Glomerular endothelial cell (primary cell): ENCODE results near the gene IFNA14. TPM values are rescaled to one million over a fixed set of nuclear protein-coding genes. Genes with fewer than 3 reads are reported as not detected.
"Not testable (repeated sequence)": the region's sequence is repeated elsewhere in the genome, so short reads cannot be mapped to it uniquely, and the experiment has no call there.

Source experiments
- DNase-seq: peaks from one replicate; pipeline ENCODE4 v3.0.0-alpha.2; 2011; ENCODE audit warnings: low read depth, low spot score; ENCODE audit errors: extremely low read depth
- total RNA-seq: library from RNA; depleted of rRNA; stranded (reverse); fragments of >200 nt; gene quantifications from 2 replicates; pipeline ENCODE4 v1.2.3, GENCODE V29; 2015

IFNA14 gene
- total RNA-seq, 1 donor from 2014 or later = not detected

- DNase-seq = not testable (repeated sequence)
Observed at GRCh38 chr9:21217211-21217610, 22.6 kb downstream of the IFNA14 start, which contains the start of gene IFNA16. Gene IFNA16 (minus strand): TSS chr9:21217311. CDS start chr9:21217305, 6 bp downstream.

- not testable (repeated sequence) for DNase-seq
Observed at GRCh38 chr9:21213411-21214326, 26.1 kb downstream of the IFNA14 start.

- not testable (repeated sequence) for DNase-seq
Observed at GRCh38 chr9:21212160-21212559, 27.6 kb downstream of the IFNA14 start.

- DNase-seq = not testable (repeated sequence)
Observed at GRCh38 chr9:21210782-21211181, 29.0 kb downstream of the IFNA14 start.

GRCh38 chr9:21210311-21210710, 29.5 kb downstream of the IFNA14 start:
- no peak for DNase-seq

- not testable (repeated sequence) for DNase-seq
Observed at GRCh38 chr9:21207043-21207442, 32.8 kb downstream of the IFNA14 start, which contains the start of gene IFNA10. Gene IFNA10 (minus strand): TSS chr9:21207143. CDS start chr9:21207097, 46 bp downstream.

- no peak for DNase-seq
Observed at GRCh38 chr9:21205204-21205603, 34.6 kb downstream of the IFNA14 start.

GRCh38 chr9:21202105-21202504, 37.7 kb downstream of the IFNA14 start, which contains the start of gene IFNA7:
Gene IFNA7 (minus strand): TSS chr9:21202205. CDS start chr9:21202165, 40 bp downstream.
- DNase-seq = not testable (repeated sequence)

- DNase-seq = not testable (repeated sequence)
Observed at GRCh38 chr9:21194867-21195776, 44.7 kb downstream of the IFNA14 start.

Other genes starting within 250 kb of the IFNA14 start
- gene HACD4, start 208.4 kb downstream of the IFNA14 start, total RNA-seq = 2.0 and 2.8 TPM in 2 replicates
- gene IFNB1, start 162.1 kb downstream of the IFNA14 start, total RNA-seq = not detected in 2 replicates
- not detected in 2 replicates for gene IFNW1, start 98.2 kb downstream of the IFNA14 start, total RNA-seq
- not detected in 2 replicates for gene IFNA21, start 73.3 kb downstream of the IFNA14 start, total RNA-seq
- gene IFNA4, start 52.4 kb downstream of the IFNA14 start, total RNA-seq = not detected in 2 replicates
- not detected in 2 replicates for gene IFNA7, start 37.8 kb downstream of the IFNA14 start, total RNA-seq
- not detected in 2 replicates for gene IFNA10, start 32.9 kb downstream of the IFNA14 start, total RNA-seq
- gene IFNA16, start 22.7 kb downstream of the IFNA14 start, total RNA-seq = not detected in 2 replicates
- gene IFNA17, start 11.8 kb downstream of the IFNA14 start, total RNA-seq = not detected in 2 replicates
- not detected in 2 replicates for gene IFNA5, start 65.3 kb upstream of the IFNA14 start, total RNA-seq
- gene KLHL9, start 95.4 kb upstream of the IFNA14 start, total RNA-seq = 29.3 and 31.4 TPM in 2 replicates
- gene IFNA6, start 110.9 kb upstream of the IFNA14 start, total RNA-seq = not detected in 2 replicates
- gene IFNA13, start 128.1 kb upstream of the IFNA14 start, total RNA-seq = not detected in 2 replicates
- gene IFNA2, start 145.4 kb upstream of the IFNA14 start, total RNA-seq = not detected in 2 replicates
- gene IFNA8, start 169.1 kb upstream of the IFNA14 start, total RNA-seq = not detected in 2 replicates
- not detected in 2 replicates for gene IFNA1, start 200.4 kb upstream of the IFNA14 start, total RNA-seq
- gene IFNE, start 242.3 kb upstream of the IFNA14 start, total RNA-seq = 0.39 and 0.53 TPM in 2 replicates